B cell (primary cell): ENCODE measurements around the gene CCR5. TPM values are rescaled to one million over a fixed set of nuclear protein-coding genes. Genes with fewer than 3 reads are reported as not detected.

ENCODE experiments used
- ATAC-seq: fragments of 200-7000 bp; cut with Tn5 transposase; one replicate; pipeline ENCODE4 v1.10.0; 2021; ENCODE audit warnings: low read depth, mild to moderate bottlenecking, moderate number of reproducible peaks, moderate library complexity
- CTCF ChIA-PET: fragments of 350-600 bp; sonication (Branson Sonifier 250); formaldehyde crosslinking; loops from one replicate; lab custom pipeline; 2021; ENCODE audit warnings: antibody characterized with exemption, inconsistent platforms; lab: Charles Lee
- POLR2A ChIA-PET: fragments of 350-600 bp; sonication (Branson Sonifier 250); formaldehyde crosslinking; loops from one replicate; lab custom pipeline; 2021; ENCODE audit warnings: antibody characterized with exemption; lab: Charles Lee
- DNase-seq: peaks from one replicate; pipeline ENCODE4 v3.0.0; 2013
- H2AFZ ChIP-seq: 2 replicates; pipeline ENCODE4 v1.6.1; 2012; ENCODE audit warnings: mild to moderate bottlenecking, low read depth, low read length; ENCODE audit not compliant: insufficient read depth, poor library complexity, severe bottlenecking
- H3K27ac ChIP-seq, 2 donors: 1 replicate in 1 of 2; 2 replicates in 1 of 2; pipeline ENCODE4 v1.5.1; 2012 to 2013; ENCODE audit warnings: low read length in 2 of 2, mild to moderate bottlenecking in 2 of 2, moderate library complexity in 1 of 2
- H3K27me3 ChIP-seq, 4 experiments: fragments of 200-600 bp in 1 of 4; sonication (generic) in 1 of 4; replicated peaks in 1 of 4; 1 replicate in 2 of 4; 2 replicates in 2 of 4; pipeline versions ENCODE4 v1.6.1 to v1.7.0; 2013 to 2016; ENCODE audit warnings: low read length in 3 of 4, mild to moderate bottlenecking in 2 of 4, mixed read lengths in 1 of 4, moderate library complexity in 1 of 4; ENCODE audit not compliant: insufficient read depth in 4 of 4, control insufficient read depth in 3 of 4; ENCODE audit errors: control extremely low read depth in 1 of 4
- H3K36me3 ChIP-seq, 2 experiments: replicated peaks in 1 of 2; 1 replicate in 1 of 2; 2 replicates in 1 of 2; pipeline versions ENCODE4 v1.6.1 to v1.7.1; 2013; ENCODE audit warnings: low read length in 1 of 2; ENCODE audit not compliant: insufficient read depth in 2 of 2, control insufficient read depth in 1 of 2; ENCODE audit errors: control extremely low read depth in 1 of 2, extremely low read depth in 1 of 2
- H3K4me1 ChIP-seq, 2 donors: fragments of 200-600 bp in 1 of 2; sonication (generic) in 1 of 2; 1 replicate in 1 of 2; 2 replicates in 1 of 2; pipeline versions ENCODE4 v1.5.1 to v1.6.1; 2013 to 2017; ENCODE audit warnings: low read length in 2 of 2; ENCODE audit not compliant: control insufficient read depth in 2 of 2, insufficient read depth in 2 of 2
- H3K4me2 ChIP-seq: replicated peaks from 2 replicates; pipeline ENCODE3; 2012; ENCODE audit warnings: mild to moderate bottlenecking, low read depth, low read length; ENCODE audit not compliant: poor library complexity, severe bottlenecking
- H3K4me3 ChIP-seq, 5 experiments: fragments of 200-600 bp in 1 of 5; sonication (generic) in 1 of 5; 1 replicate in 3 of 5; 2 replicates in 2 of 5; pipeline versions ENCODE4 v1.5.1 to v1.7.0; 2011 to 2016; ENCODE audit warnings: low read length in 4 of 5, mild to moderate bottlenecking in 4 of 5, low read depth in 2 of 5, control low read depth in 1 of 5, moderate library complexity in 1 of 5; ENCODE audit not compliant: insufficient read depth in 1 of 5; ENCODE audit errors: control extremely low read depth in 1 of 5, extremely low read depth in 1 of 5
- H3K79me2 ChIP-seq: fragments of 200-600 bp; sonication (generic); one replicate; pipeline ENCODE4 v1.6.0; 2016; ENCODE audit warnings: low read length; ENCODE audit not compliant: control insufficient read depth, insufficient read depth
- H3K9ac ChIP-seq: fragments of 200-600 bp; sonication (generic); 2 replicates; pipeline ENCODE4 v1.6.1; 2017; ENCODE audit warnings: mild to moderate bottlenecking, low read length, moderate library complexity
- H3K9me3 ChIP-seq, 3 donors: one replicate each; pipeline versions ENCODE4 v1.6.1 to v1.7.1; 2013; ENCODE audit warnings: low read length in 2 of 3; ENCODE audit not compliant: control insufficient read depth in 2 of 3, insufficient read depth in 1 of 3; ENCODE audit errors: control extremely low read depth in 1 of 3
- H4K20me1 ChIP-seq: 2 replicates; pipeline ENCODE4 v1.6.0; 2012; ENCODE audit warnings: mild to moderate bottlenecking, low read length; ENCODE audit not compliant: insufficient read depth, control insufficient read depth, poor library complexity, severe bottlenecking
- H3K27ac Mint-ChIP-seq: one replicate; pipeline ENCODE4 v1.8.0; 2021; ENCODE audit warnings: mixed read lengths
- H3K27me3 Mint-ChIP-seq: one replicate; pipeline ENCODE4 v1.8.0; 2021; ENCODE audit warnings: mixed read lengths
- H3K4me1 Mint-ChIP-seq: one replicate; pipeline ENCODE4 v1.8.0; 2021; ENCODE audit warnings: mixed read lengths
- H3K4me3 Mint-ChIP-seq: one replicate; pipeline ENCODE4 v1.8.0; 2021; ENCODE audit warnings: mixed read lengths
- H3K9me3 Mint-ChIP-seq: one replicate; pipeline ENCODE4 v1.8.0; 2022; ENCODE audit warnings: mixed read lengths; ENCODE audit not compliant: insufficient read depth
- CTCF ChIP-seq: fragments of 200-600 bp; IDR thresholded peaks from one replicate; pipeline ENCODE4 v1.8.0; 2022; ENCODE audit warnings: antibody characterized with exemption, mild to moderate bottlenecking
- EZH2 ChIP-seq: IDR thresholded peaks from 2 replicates; pipeline ENCODE4 v1.6.1; 2012; ENCODE audit warnings: borderline replicate concordance, low read depth, mild to moderate bottlenecking, moderate library complexity, low read length; ENCODE audit not compliant: insufficient read depth, poor library complexity, severe bottlenecking
- WGBS: methylation state at CpG from one replicate; pipeline ENCODE4 v1.1.5; 2013; ENCODE audit warnings: missing lambda C conversion rate; ENCODE audit not compliant: insufficient coverage; 5-methylcytosine and 5-hydroxymethylcytosine counted together
- intact Hi-C: fragments of 100-400 bp; cut with micrococcal nuclease; formaldehyde crosslinking; loops from one replicate; pipeline ENCODE4 v1.10.0; 2022
- polyA plus RNA-seq: library from polyadenylated mRNA; depleted of rRNA; stranded (reverse); fragments of >200 nt; gene quantifications from 2 replicates; pipeline ENCODE4 v1.2.3, GENCODE V29; 2012
- total RNA-seq, 2 donors: library from RNA; stranded (reverse); fragments of 120-200 nt in 1 of 2; gene quantifications; 1 replicate in 1 of 2; 2 replicates in 1 of 2; pipeline versions ENCODE4 v1.2.3 to v1.2.4, GENCODE V29; 2013 to 2022

Gene CCR5
- total and polyA plus RNA-seq, 2 donors (not counting 1 experiment from before 2014, with no cell fraction given) = 0.15 to 0.21 TPM

GRCh38 chr3:46334741-46335478, 35.8 kb upstream of the CCR5 start:
- no peak overlapping the region for H3K27ac ChIP-seq
- peaks cover 0 to 18% (median 15%) of the 10 kb centered on the region in 3 donors for H3K9me3 ChIP-seq
- no peak for ATAC-seq
- no peaks in the 10 kb centered on the region for H3K79me2 ChIP-seq
- no peaks in the 10 kb centered on the region for H3K36me3 ChIP-seq
- intact Hi-C loops = no loop called here
- H2AFZ ChIP-seq = no peak overlapping the region
- no peak for DNase-seq
- CTCF ChIA-PET = no interaction called here
- TF ChIP-seq CTCF = no peak
- no peak for TF ChIP-seq EZH2
- Mint-ChIP-seq H3K9me3 (peaks cover 9% of the 10 kb centered on the region), H3K4me3 (no peak overlapping the region), H3K27me3 (no peaks in the 10 kb centered on the region), H3K27ac (no peak overlapping the region), H3K4me1 (peaks cover 5% of the 10 kb centered on the region)
- no peaks in the 10 kb centered on the region for H3K4me1 ChIP-seq
- H4K20me1 ChIP-seq = no peaks in the 10 kb centered on the region
- no peak overlapping the region for H3K9ac ChIP-seq
- H3K4me3 ChIP-seq = no peak overlapping the region
- H3K4me2 ChIP-seq = no peak overlapping the region
- POLR2A ChIA-PET = no interaction called here
- H3K27me3 ChIP-seq = no peaks in the 10 kb centered on the region
- WGBS = 67% methylated on average over 1 of the region's 4 CpGs

- ChIA-PET CTCF (no interaction called here), POLR2A (no interaction called here)
- H3K27me3 Mint-ChIP-seq = no peaks in the 10 kb centered on the region
- Histone ChIP-seq H4K20me1 (no peaks in the 10 kb centered on the region), H3K36me3 (no peaks in the 10 kb centered on the region), H3K27me3 (no peaks in the 10 kb centered on the region), H3K9me3 (peaks cover 0 to 18% (median 15%) of the 10 kb centered on the region in 3 donors), H3K4me2 (no peak overlapping the region), H3K27ac (no peak overlapping the region), H2AFZ (no peak overlapping the region), H3K4me1 (no peaks in the 10 kb centered on the region), H3K4me3 (no peak overlapping the region), H3K9ac (no peak overlapping the region), H3K79me2 (no peaks in the 10 kb centered on the region)
- WGBS = no CpG with 5 or more reads among the region's 3 CpGs
- H3K9me3 Mint-ChIP-seq = peaks cover 11% of the 10 kb centered on the region
- ATAC-seq (no peak), DNase-seq (no peak)
- peaks cover 5% of the 10 kb centered on the region for H3K4me1 Mint-ChIP-seq
- TF ChIP-seq CTCF (no peak), EZH2 (no peak)
- intact Hi-C loops = no loop called here
- no peak overlapping the region for H3K27ac Mint-ChIP-seq
- no peak overlapping the region for H3K4me3 Mint-ChIP-seq
Observed at GRCh38 chr3:46335541-46335940, 35.2 kb upstream of the CCR5 start.
